ENCODE data around the gene ZNF562. TPM values are rescaled to one million over a fixed set of nuclear protein-coding genes. Genes with fewer than 3 reads are reported as not detected.
A peak's percentile ranks its signal among the peaks of the same experiment; 100 is the strongest.
"Not testable (repeated sequence)": the region's sequence is repeated elsewhere in the genome, so short reads cannot be mapped to it uniquely, and the experiment has no call there.

The ZNF562 gene
- total RNA-seq, 1 experiment from 2014 or later: 56.5 TPM

- CTCF ChIA-PET: interaction anchor here (0.5 to 0.7 kb wide), 2 partner anchors 110 to 121 kb away, joined by 3 to 4 read pairs; no protein-coding TSS in a partner anchor
- no peak for DNase-seq (ENCODE audit: unreplicated experiment)
- peaks cover 8% of the 10 kb centered on the region for H3K9me3 Mint-ChIP-seq (ENCODE audit: unreplicated experiment)
- POLR2A ChIA-PET: interaction anchor here (0.6 kb wide), 1 partner anchor 113 kb away, joined by 3 read pairs; no protein-coding TSS in a partner anchor
- intact Hi-C loops (cut with micrococcal nuclease): no loop called here
- TF ChIP-seq CTCF (IDR thresholded peaks at IDR 0.05; ENCODE audit: unreplicated experiment): no peak
- no peaks in the 10 kb centered on the region for H3K4me1 Mint-ChIP-seq (ENCODE audit: insufficient read depth, unreplicated experiment)
- no peak overlapping the region for H3K4me3 Mint-ChIP-seq (ENCODE audit: unreplicated experiment)
- H3K36me3 Mint-ChIP-seq (ENCODE audit: insufficient read depth, unreplicated experiment): peaks cover 77% of the 10 kb centered on the region
- BruUV-seq (replicated peaks): no TSS peak
- no peak overlapping the region for H3K27ac Mint-ChIP-seq (ENCODE audit: low read depth, unreplicated experiment)
- no peaks in the 10 kb centered on the region for H3K27me3 Mint-ChIP-seq (ENCODE audit: insufficient read depth, unreplicated experiment)
Observed at GRCh38 chr19:9658769-9659168, 16.1 kb downstream of the ZNF562 start.

- CTCF ChIA-PET; DNase-seq (ENCODE audit: unreplicated experiment); H3K27ac Mint-ChIP-seq (ENCODE audit: low read depth, unreplicated experiment); H3K4me3 Mint-ChIP-seq (ENCODE audit: unreplicated experiment); POLR2A ChIA-PET; H3K4me1 Mint-ChIP-seq (ENCODE audit: insufficient read depth, unreplicated experiment); intact Hi-C loops (cut with micrococcal nuclease); H3K27me3 Mint-ChIP-seq (ENCODE audit: insufficient read depth, unreplicated experiment): not testable (repeated sequence)
- Mint-ChIP-seq H3K36me3 (ENCODE audit: insufficient read depth, unreplicated experiment) (peaks cover 99% of the 10 kb centered on the region), H3K9me3 (ENCODE audit: unreplicated experiment) (peaks cover 18% of the 10 kb centered on the region)
- TSS peak; percentile 10 for BruUV-seq (replicated peaks)
Observed at GRCh38 chr19:9653066-9653555, 21.8 kb downstream of the ZNF562 start.

DNA sequence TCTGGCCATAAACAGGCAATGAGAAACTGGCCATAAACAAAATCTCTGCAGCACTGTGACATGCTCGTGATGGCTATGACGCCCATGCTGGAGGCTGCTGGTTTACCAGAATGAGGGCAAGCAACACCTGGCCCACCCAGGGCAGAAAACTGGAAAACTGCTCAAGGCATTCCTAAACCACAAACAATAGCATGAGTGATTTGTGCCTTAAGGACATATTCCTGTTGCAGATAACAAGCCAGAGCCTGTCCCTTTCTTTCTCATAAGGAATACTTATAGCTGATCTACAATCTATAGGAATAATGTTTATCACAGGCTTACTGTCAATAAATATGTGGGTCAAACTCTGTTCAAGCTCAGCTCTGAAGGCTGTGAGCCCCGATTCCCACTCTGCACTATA, 23.4 kb downstream of the ZNF562 start:
- ChIA-PET POLR2A (interaction anchor here (0.6 to 1.3 kb wide), 2 partner anchors 11 to 117 kb away, joined by 3 read pairs; partner anchors contain the start of gene ZNF846), CTCF (interaction anchor here (0.6 to 1.0 kb wide), 2 partner anchors 26 to 92 kb away, joined by 4 read pairs; no protein-coding TSS in a partner anchor)
- H3K4me1 Mint-ChIP-seq (ENCODE audit: insufficient read depth, unreplicated experiment); H3K27me3 Mint-ChIP-seq (ENCODE audit: insufficient read depth, unreplicated experiment); H3K4me3 Mint-ChIP-seq (ENCODE audit: unreplicated experiment); H3K27ac Mint-ChIP-seq (ENCODE audit: low read depth, unreplicated experiment); DNase-seq (ENCODE audit: unreplicated experiment); BruUV-seq (replicated peaks); intact Hi-C loops (cut with micrococcal nuclease): not testable (repeated sequence)
- H3K36me3 Mint-ChIP-seq (ENCODE audit: insufficient read depth, unreplicated experiment): peaks cover 99% of the 10 kb centered on the region
- H3K9me3 Mint-ChIP-seq (ENCODE audit: unreplicated experiment): peaks cover 11% of the 10 kb centered on the region

GRCh38 chr19:9650345-9650744, 24.6 kb downstream of the ZNF562 start:
- DNase-seq (ENCODE audit: unreplicated experiment): no peak
- Mint-ChIP-seq H3K27ac (ENCODE audit: low read depth, unreplicated experiment) (no peak overlapping the region), H3K36me3 (ENCODE audit: insufficient read depth, unreplicated experiment) (peaks cover 95% of the 10 kb centered on the region), H3K9me3 (ENCODE audit: unreplicated experiment) (peaks cover 11% of the 10 kb centered on the region), H3K4me3 (ENCODE audit: unreplicated experiment) (no peak overlapping the region), H3K4me1 (ENCODE audit: insufficient read depth, unreplicated experiment) (no peaks in the 10 kb centered on the region), H3K27me3 (ENCODE audit: insufficient read depth, unreplicated experiment) (no peaks in the 10 kb centered on the region)
- intact Hi-C loops (cut with micrococcal nuclease): no loop called here
- TF ChIP-seq CTCF (IDR thresholded peaks at IDR 0.05; ENCODE audit: unreplicated experiment): no peak
- CTCF ChIA-PET: interaction anchor here (0.7 kb wide), 1 partner anchor 489 kb away, joined by 3 read pairs; no protein-coding TSS in a partner anchor
- BruUV-seq (replicated peaks): no TSS peak
- POLR2A ChIA-PET: interaction anchor here (0.7 to 1.5 kb wide), 2 partner anchors 114 to 118 kb away, joined by 3 read pairs; partner anchors contain the start of gene ZNF846

DNA sequence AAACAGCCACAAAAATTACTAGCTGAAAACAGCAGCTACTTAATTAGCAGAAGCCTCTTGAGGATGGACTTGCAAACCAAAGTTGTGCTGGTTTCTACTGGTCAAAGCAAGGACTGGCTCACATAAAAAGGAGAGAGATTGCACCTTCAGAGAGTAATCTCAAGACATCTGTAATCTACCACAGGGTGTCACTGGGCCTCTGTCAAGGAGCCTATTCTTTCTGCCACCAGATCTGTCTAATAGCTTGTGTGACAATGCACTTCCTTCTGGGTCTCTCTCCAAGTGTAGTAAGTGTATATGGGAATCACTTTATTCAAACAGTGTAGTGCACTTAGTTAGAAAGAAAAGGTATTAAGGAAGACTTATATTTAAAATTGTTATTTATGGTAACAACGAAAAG, 29.4 kb downstream of the ZNF562 start:
- TF ChIP-seq CTCF (IDR thresholded peaks at IDR 0.05; ENCODE audit: unreplicated experiment): no peak
- CTCF ChIA-PET: interaction anchor here (0.6 to 2.8 kb wide), 3 partner anchors 11 to 177 kb away, joined by 3 to 10 read pairs (median 5); no protein-coding TSS in a partner anchor
- H3K4me1 Mint-ChIP-seq (ENCODE audit: insufficient read depth, unreplicated experiment): no peaks in the 10 kb centered on the region
- no peak overlapping the region for H3K27ac Mint-ChIP-seq (ENCODE audit: low read depth, unreplicated experiment)
- BruUV-seq (replicated peaks): no TSS peak
- H3K4me3 Mint-ChIP-seq (ENCODE audit: unreplicated experiment): no peak overlapping the region
- no peaks in the 10 kb centered on the region for H3K27me3 Mint-ChIP-seq (ENCODE audit: insufficient read depth, unreplicated experiment)
- peaks cover 56% of the 10 kb centered on the region for H3K36me3 Mint-ChIP-seq (ENCODE audit: insufficient read depth, unreplicated experiment)
- POLR2A ChIA-PET: interaction anchor here (0.6 to 1.1 kb wide), 3 partner anchors 15 to 125 kb away, joined by 3 to 4 read pairs (median 3); no protein-coding TSS in a partner anchor
- H3K9me3 Mint-ChIP-seq (ENCODE audit: unreplicated experiment): peaks cover 14% of the 10 kb centered on the region
- DNase-seq (ENCODE audit: unreplicated experiment): no peak
- intact Hi-C loops (cut with micrococcal nuclease): no loop called here

Measured in MCF 10A (cell line).